GM12892 (cell line): ENCODE results near the gene BPIFB2.

Experiments used
- DNase-seq: peaks from one replicate; pipeline ENCODE4 v3.0.0; 2011; ENCODE audit not compliant: insufficient read length
- FAIRE-seq: peaks from 2 replicates; lab custom pipeline; 2011; peaks lifted over from hg19 to GRCh38; lab: Jason Lieb, UNC
- POLR2A ChIP-seq: IDR thresholded peaks from 2 replicates; pipeline ENCODE4 v1.6.1; 2011; ENCODE audit warnings: low read depth, low read length, control low read depth
- POLR2AphosphoS5 ChIP-seq: IDR thresholded peaks from 2 replicates; pipeline ENCODE4 v1.6.1; 2011; ENCODE audit warnings: low read depth, low read length, control low read depth
- TAF1 ChIP-seq: IDR thresholded peaks from 2 replicates; pipeline ENCODE4 v1.6.1; 2011; ENCODE audit warnings: low read depth, mild to moderate bottlenecking, control low read depth, low read length, borderline replicate concordance

BPIFB2 gene

GRCh38 chr20:33005908-33006775, 1.4 kb upstream of the BPIFB2 start:
- no peak for DNase-seq
- FAIRE-seq: no peak
- TF ChIP-seq TAF1: no peak
- no peak for TF ChIP-seq POLR2A
- no peak for TF ChIP-seq POLR2AphosphoS5

GRCh38 chr20:33006776-33007375, 628 bp upstream of the BPIFB2 start:
- no peak for FAIRE-seq
- TF ChIP-seq POLR2AphosphoS5: no peak
- no peak for TF ChIP-seq TAF1
- TF ChIP-seq POLR2A: no peak
- no peak for DNase-seq

DNA sequence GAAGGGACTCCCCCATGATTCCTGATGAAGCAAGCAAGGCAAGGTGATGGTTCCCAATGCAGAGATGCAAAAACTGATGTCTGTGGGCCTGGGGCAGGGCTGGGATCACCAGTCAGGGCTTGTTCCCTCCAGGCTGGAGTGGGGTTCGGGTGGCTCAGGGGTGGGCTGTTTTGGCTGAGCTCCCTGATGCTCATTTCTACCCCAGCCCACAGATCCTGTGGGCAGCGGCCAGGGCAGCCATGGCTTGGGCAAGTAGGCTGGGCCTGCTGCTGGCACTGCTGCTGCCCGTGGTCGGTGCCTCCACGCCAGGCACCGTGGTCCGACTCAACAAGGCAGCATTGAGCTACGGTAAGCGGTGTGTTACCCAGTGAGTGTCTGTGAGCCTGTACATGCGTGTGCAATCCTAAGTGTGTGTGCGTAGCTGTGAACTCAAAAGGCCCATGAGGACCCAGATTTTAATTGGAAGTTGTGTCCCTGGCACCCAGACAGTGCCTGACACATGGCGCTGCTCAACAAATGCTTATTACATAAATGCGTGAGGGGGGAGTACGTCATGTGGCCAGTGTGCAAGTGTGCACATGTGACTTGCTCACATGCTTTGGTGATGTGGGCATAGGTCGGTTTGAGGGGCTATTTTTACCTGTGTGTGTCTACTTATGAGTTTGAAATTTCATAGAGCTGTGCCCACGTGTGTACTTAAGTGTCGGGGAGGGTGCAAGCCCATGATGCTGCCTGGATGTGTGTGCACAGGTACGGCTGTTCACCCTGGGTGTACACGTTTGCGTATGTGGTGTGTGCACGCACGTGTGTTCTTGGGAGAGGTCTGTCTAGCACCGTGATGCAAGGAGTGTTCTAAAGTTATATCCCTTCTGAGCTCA, 1.1 kb downstream of the BPIFB2 start:
- FAIRE-seq (no peak), DNase-seq (no peak)
- TF ChIP-seq TAF1 (no peak), POLR2A (no peak), POLR2AphosphoS5 (no peak)

- no peak for TF ChIP-seq TAF1
- no peak for TF ChIP-seq POLR2A
- TF ChIP-seq POLR2AphosphoS5: no peak
- DNase-seq (no peak), FAIRE-seq (no peak)
Observed at GRCh38 chr20:33009214-33010132, 2.0 kb downstream of the BPIFB2 start.

DNA sequence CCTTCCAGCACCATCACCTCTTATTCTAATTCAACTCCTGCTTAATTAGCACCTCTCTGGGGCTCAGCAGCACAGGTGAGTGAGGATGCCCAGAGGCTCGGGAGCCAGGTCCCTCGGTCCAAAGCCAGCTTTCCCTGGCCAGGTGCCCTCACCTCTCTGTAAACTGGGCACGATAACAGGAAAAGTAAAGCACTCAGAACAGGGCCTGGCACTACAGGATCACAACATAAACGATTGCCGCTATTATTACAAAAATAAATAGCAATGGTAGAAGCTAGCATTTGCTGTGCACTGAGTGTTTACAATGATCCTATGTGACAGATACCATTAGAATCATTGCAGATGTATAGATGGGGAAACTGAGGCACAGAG, 2.6 kb downstream of the BPIFB2 start:
- FAIRE-seq (no peak), DNase-seq (no peak)
- TF ChIP-seq POLR2AphosphoS5 (no peak), TAF1 (no peak), POLR2A (no peak)

GRCh38 chr20:33010674-33011449, 3.4 kb downstream of the BPIFB2 start:
- no peak for TF ChIP-seq POLR2A
- TF ChIP-seq TAF1: no peak
- TF ChIP-seq POLR2AphosphoS5: no peak
- no peak for DNase-seq
- no peak for FAIRE-seq

GRCh38 chr20:33012327-33013189, 5.1 kb downstream of the BPIFB2 start:
- FAIRE-seq: no peak
- TF ChIP-seq TAF1 (no peak), POLR2AphosphoS5 (no peak), POLR2A (no peak)
- no peak for DNase-seq

- no peak for DNase-seq
- no peak for TF ChIP-seq POLR2A
- TF ChIP-seq POLR2AphosphoS5: no peak
- TF ChIP-seq TAF1: no peak
- no peak for FAIRE-seq
Observed at GRCh38 chr20:33013701-33014326, 6.3 kb downstream of the BPIFB2 start.
